GM18907 (cell line): ENCODE results near the gene NHSL2.
"Not testable (repeated sequence)": the region's sequence is repeated elsewhere in the genome, so short reads cannot be mapped to it uniquely, and the experiment has no call there.

Experiments used
- ATAC-seq: cut with Tn5 transposase; IDR thresholded peaks from one replicate; pipeline ENCODE4 v1.9.1; 2021; ENCODE audit warnings: mild to moderate bottlenecking, moderate library complexity; ENCODE audit not compliant: unreplicated experiment

Gene NHSL2

GRCh38 chrX:71922686-71923085 lies 12.0 kb downstream of the NHSL2 start:
- ATAC-seq: no peak

GRCh38 chrX:71923516-71923915 lies 12.9 kb downstream of the NHSL2 start:
- no peak for ATAC-seq

- no peak for ATAC-seq
These were observed 16.4 kb downstream of the NHSL2 start for GRCh38 chrX:71927040-71927439.

GRCh38 chrX:71928856-71929255 lies 18.2 kb downstream of the NHSL2 start:
- no peak for ATAC-seq

DNA sequence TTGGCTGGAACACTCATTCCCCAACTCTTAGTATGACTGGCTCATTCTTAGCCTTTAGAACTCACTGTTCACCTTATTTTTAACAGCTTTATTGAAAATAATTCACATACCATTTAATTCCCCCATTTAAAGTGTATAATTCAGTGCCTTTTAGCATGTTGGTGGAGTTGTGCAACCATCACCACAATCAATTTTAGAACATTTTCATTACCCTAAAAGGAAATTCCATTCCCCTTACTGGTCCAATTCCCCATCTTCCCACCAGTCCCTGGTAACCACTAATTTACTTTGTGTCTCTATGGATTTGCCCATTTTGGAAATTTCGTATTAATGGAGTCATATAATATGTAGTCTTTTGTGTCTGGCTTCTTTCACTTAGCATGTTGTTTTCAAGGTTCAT lies 19.7 kb downstream of the NHSL2 start:
- ATAC-seq: no peak

GRCh38 chrX:71935476-71935875 lies 24.8 kb downstream of the NHSL2 start:
- no peak for ATAC-seq

GRCh38 chrX:71936632-71937031 lies 26.0 kb downstream of the NHSL2 start:
- ATAC-seq: no peak

DNA sequence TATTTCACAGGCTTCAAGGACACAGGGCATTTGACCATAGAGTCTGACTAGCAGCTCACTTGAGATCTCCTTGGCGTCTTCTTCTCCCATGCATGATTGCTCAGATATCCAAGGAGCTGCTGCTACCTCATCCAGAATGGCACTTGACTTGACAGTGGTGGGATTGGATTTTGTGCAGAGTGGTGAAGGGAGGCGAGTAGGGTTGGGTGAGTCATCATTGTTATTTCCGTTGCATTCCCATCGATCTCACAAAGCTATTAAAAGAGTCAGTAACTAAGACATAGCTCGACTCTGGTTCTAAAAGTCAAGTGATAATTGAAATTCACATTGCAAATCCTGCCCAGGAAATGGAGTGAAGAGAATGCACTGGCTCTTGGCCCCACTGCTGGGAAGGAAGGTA lies 27.7 kb downstream of the NHSL2 start:
- no peak for ATAC-seq

DNA sequence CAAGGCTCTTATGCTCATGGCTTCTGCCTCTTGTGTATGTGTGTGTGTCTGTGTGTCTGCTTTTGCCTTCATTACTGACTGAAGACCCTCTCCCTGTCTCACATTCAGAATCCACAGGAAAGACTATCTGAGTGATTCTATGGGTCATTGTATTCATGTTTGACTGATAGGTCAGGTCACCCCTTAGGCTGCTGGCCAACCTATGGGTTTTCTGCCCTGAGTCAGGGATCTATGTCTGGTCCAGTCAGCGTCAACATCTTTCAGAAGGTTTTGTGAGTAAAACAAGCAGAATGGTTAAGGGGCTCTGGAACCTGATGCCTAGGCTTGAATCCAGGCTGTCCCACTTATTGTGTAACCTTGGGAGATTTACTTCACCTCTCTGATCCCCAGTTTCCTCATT lies 30.5 kb downstream of the NHSL2 start:
- no peak for ATAC-seq

- no peak for ATAC-seq
These were observed 31.1 kb downstream of the NHSL2 start for GRCh38 chrX:71941776-71942175.

GRCh38 chrX:71944369-71944768 lies 33.7 kb downstream of the NHSL2 start:
- no peak for ATAC-seq

DNA sequence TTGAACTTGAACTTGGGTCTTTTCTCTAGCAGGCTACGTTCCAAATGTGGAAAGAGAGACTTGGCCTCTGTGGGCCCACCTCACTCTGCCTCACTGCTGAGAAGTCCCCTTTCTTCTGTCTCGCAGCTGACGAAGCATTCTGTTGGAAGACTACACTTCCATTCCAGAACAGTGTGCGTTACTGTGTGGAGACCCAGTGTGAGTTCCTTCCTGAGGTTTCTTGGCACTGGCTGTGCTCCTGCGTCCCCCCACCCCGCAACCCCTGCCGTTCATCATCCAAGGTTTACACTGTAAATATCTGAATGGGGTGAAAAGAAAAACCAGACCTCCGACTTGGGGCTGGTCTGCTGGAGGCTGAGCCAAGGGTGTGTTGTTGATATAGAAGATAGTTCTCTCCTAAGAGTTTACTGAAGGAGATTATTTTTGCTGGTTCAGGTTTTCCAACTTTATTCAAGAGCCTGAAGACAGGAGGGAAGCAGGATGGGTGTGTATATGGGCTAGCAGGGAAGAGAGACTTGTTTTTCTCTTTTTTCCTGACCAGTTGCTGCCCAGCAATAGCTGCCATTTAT lies 34.7 kb downstream of the NHSL2 start:
- ATAC-seq: no peak

- no peak for ATAC-seq
These were observed 38.7 kb downstream of the NHSL2 start for GRCh38 chrX:71949363-71949762.

DNA sequence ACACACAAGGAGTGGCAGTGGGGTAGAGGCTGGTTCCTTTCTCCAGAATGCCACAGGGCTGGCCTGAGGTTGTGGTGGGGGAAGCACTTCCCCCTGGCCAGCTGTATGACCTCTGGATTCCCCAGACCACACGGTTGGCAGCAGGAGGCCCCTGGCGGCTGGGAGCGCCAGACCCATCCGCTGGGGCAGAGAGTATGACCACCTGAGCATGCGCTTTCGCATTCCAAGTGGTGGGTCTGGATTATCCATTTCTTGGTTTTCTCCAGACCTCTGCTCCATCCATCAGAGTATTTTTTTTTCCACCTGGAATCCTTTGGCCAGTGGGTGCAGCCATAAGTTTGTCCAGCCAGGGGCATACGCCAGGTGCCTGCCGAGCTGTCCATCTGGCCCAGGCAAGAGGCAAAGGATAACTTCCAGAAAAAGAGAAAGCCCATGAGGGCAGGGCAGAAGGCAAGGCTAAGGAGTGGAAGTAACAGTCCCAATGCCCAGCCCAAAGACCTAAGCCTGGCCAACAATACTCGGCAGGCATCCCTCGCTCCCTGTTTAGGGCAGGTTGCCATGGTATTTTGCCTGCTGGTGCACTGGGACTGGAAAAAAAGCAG lies 39.3 kb downstream of the NHSL2 start:
- no peak for ATAC-seq

GRCh38 chrX:71953391-71953790 lies 42.7 kb downstream of the NHSL2 start:
- no peak for ATAC-seq

DNA sequence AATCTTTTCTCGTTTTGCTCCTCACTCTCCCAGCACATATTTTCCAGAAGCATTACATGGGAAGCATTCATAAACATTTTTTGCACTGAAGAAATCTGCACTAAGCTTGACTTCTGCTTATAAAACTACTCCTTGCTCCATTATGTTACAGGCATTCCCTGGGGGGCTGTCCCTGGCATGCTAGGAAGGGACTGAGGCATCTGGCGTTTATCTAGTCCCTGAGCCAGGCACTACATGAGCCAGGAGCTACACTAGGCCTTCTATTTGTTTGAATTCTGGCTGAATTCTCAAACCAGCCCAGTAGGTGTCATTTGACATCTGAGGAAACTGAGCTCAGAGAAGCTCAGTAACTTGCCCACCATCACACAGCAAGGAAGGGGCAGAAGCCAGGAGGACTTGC lies 43.3 kb downstream of the NHSL2 start:
- ATAC-seq: no peak

DNA sequence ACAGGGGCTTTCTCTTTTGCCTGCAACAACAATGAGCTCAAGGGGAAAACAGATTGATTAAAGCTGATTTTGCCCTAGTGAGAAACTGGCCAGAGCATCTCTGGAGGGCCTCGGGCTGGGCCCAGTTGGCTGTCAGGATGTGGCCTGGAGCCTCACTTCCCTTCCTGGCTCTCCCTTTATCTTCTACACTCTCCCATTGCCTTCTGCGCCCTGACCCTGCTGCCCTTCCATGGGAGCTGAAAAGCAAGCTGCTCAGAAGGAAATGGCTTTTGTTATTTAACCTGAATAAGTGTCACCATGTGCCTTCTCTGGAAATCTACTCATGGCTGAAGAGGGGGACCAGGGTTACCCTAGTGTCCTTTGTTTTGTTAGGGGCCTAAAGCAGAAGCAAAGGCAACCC lies 43.8 kb downstream of the NHSL2 start:
- ATAC-seq: no peak

GRCh38 chrX:71955530-71956120 lies 45.0 kb downstream of the NHSL2 start:
- ATAC-seq: no peak

DNA sequence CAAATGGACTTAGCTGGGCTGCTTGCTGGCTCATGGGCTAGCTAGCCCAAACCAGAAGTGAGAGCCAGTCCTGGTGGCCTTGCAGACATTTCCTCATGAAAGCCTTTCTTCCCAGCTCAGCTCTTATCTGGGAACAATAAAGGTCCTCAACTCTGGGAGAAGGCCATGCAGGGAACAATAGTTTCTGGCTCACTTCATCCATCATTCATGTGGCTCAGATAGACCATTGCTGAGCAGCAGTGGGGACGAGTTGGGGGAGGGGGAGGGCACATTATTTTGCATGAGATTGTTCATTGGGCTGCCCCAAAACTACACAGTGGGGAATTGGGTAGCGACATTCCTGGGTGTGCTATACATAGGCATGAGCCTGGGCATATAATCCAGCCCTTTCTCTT lies 47.6 kb downstream of the NHSL2 start:
- no peak for ATAC-seq

DNA sequence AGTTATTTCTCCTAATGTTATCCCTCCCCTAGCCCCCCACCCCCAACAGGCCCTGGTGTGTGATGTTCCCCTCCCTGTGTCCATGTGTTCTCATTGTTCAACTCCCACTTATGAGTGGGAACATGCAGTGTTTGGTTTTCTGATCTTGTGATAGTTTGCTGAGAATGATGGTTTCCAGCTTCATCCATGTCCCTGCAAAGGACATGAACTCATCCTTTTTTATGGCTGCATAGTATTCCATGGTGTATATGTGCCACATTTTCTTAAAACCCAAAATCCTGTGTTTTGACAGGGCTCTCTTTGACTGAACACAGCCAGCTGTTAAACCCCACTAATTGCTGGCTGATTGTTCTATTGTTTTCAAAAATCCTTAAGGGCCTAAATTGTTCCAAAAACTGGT lies 53.5 kb downstream of the NHSL2 start:
- ATAC-seq: not testable (repeated sequence)

- no peak for ATAC-seq
These were observed 64.3 kb downstream of the NHSL2 start for GRCh38 chrX:71974916-71975315.

GRCh38 chrX:71976753-71977152 lies 66.1 kb downstream of the NHSL2 start:
- ATAC-seq: no peak

GRCh38 chrX:71978164-71978563 lies 67.5 kb downstream of the NHSL2 start:
- ATAC-seq: no peak
